AG09309 (cell line): Measurements from ENCODE around the gene OR6N1.

ENCODE experiments used
- DNase-seq: peaks from one replicate; pipeline ENCODE4 v3.0.0-alpha.2; 2010; ENCODE audit warnings: low read depth
- H3K4me3 ChIP-seq: 2 replicates; pipeline ENCODE4 v1.5.1; 2011; ENCODE audit warnings: mild to moderate bottlenecking, low read depth, low read length, moderate library complexity; ENCODE audit not compliant: control insufficient read depth
- CTCF ChIP-seq: IDR thresholded peaks from 2 replicates; pipeline ENCODE4 v1.5.1; 2011; ENCODE audit warnings: mild to moderate bottlenecking, low read depth, low read length, inconsistent platforms; ENCODE audit not compliant: insufficient read depth, control insufficient read depth; ENCODE audit errors: missing control alignments

OR6N1 gene

GRCh38 chr1:158813164-158813563 is 41.2 kb upstream of the OR6N1 start:
- no peak overlapping the region for H3K4me3 ChIP-seq
- no peak for DNase-seq
- TF ChIP-seq CTCF: no peak

GRCh38 chr1:158812336-158812735 is 40.3 kb upstream of the OR6N1 start:
- H3K4me3 ChIP-seq: no peak overlapping the region
- no peak for TF ChIP-seq CTCF
- no peak for DNase-seq

GRCh38 chr1:158810311-158810710 is 38.3 kb upstream of the OR6N1 start:
- no peak for DNase-seq
- TF ChIP-seq CTCF: no peak
- no peak overlapping the region for H3K4me3 ChIP-seq

- no peak for TF ChIP-seq CTCF
- no peak for DNase-seq
- no peak overlapping the region for H3K4me3 ChIP-seq
These were observed 37.9 kb upstream of the OR6N1 start for GRCh38 chr1:158809862-158810261.

GRCh38 chr1:158809256-158809655 is 37.3 kb upstream of the OR6N1 start:
- H3K4me3 ChIP-seq: no peak overlapping the region
- no peak for TF ChIP-seq CTCF
- no peak for DNase-seq

- no peak overlapping the region for H3K4me3 ChIP-seq
- TF ChIP-seq CTCF: no peak
- DNase-seq: no peak
These were observed 35.0 kb upstream of the OR6N1 start for GRCh38 chr1:158806916-158807536.

- TF ChIP-seq CTCF: no peak
- H3K4me3 ChIP-seq: no peak overlapping the region
- DNase-seq: no peak
These were observed 31.7 kb upstream of the OR6N1 start for GRCh38 chr1:158803678-158804077.
